Measurements from ENCODE around the gene SERGEF. TPM values are rescaled to one million over a fixed set of nuclear protein-coding genes. Genes with fewer than 3 reads are reported as not detected.

SERGEF gene
- total RNA-seq, 1 experiment from 2014 or later: 31.4 TPM

DNA sequence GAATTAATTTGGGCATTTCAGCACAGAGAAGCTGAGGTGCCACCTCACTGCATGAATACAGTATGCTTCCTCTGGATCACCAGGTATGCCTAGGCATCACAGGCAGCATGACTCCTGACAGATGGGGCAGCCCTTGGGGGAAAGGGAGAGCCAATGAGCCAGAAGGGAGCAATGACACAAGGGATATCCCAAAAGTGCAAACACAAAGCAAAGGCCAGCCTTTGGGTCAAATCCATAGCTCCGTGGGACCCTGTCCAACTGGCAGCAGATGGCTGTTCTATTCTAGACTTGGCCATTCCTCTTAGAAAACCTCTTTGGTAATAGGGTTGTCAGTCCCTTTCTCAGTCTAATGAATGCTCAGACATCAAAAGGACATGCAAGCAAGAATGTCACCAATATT lies 73.3 kb downstream of the SERGEF start:
- Histone ChIP-seq H2BK15ac (ENCODE audit: low read depth, low read length) (no peak overlapping the region), H3T11ph (ENCODE audit: low read length) (no peak overlapping the region), H3K14ac (ENCODE audit: insufficient read depth, low read length) (no peak overlapping the region), H3K27me3 (ENCODE audit: insufficient read depth, low read length) (no peaks in the 10 kb centered on the region), H3K4me1 (ENCODE audit: insufficient read depth, low read length) (no peaks in the 10 kb centered on the region), H2BK12ac (ENCODE audit: insufficient read length, low read depth, low read length) (no peak overlapping the region), H3K4me2 (ENCODE audit: insufficient read depth, insufficient read length, low read length) (no peak overlapping the region), H2BK120ac (ENCODE audit: low read depth, low read length, poor library complexity, severe bottlenecking) (no peak overlapping the region), H3K23ac (ENCODE audit: insufficient read length, low read depth, low read length) (no peak overlapping the region), H3K79me2 (ENCODE audit: insufficient read depth, low read length) (no peaks in the 10 kb centered on the region), H3K79me1 (ENCODE audit: insufficient read depth, low read depth, low read length, poor library complexity, severe bottlenecking) (no peaks in the 10 kb centered on the region), H2BK5ac (ENCODE audit: insufficient read length, low read length) (no peak overlapping the region), H2BK20ac (ENCODE audit: low read depth, low read length, poor library complexity, severe bottlenecking) (no peak overlapping the region), H3K4ac (ENCODE audit: low read depth, low read length) (no peak overlapping the region), H3K56ac (ENCODE audit: insufficient read length, low read depth, low read length) (no peak overlapping the region), H3K9me3 (ENCODE audit: control insufficient read depth, low read depth, low read length) (no peaks in the 10 kb centered on the region), H3K9ac (ENCODE audit: extremely low read depth, insufficient read length, low read length) (no peak overlapping the region), H2AFZ (ENCODE audit: low read length) (no peak overlapping the region), H4K8ac (replicated peaks; ENCODE audit: insufficient read length, low read depth, low read length) (no peak overlapping the region), H3K27ac (ENCODE audit: insufficient read length, low read depth, low read length) (no peak overlapping the region), H3K23me2 (ENCODE audit: insufficient read length, low read depth, low read length, poor library complexity, severe bottlenecking) (no peaks in the 10 kb centered on the region), H3K18ac (ENCODE audit: insufficient read length, low read depth, low read length) (no peak overlapping the region), H4K20me1 (ENCODE audit: control insufficient read depth, insufficient read depth, insufficient read length) (no peaks in the 10 kb centered on the region), H4K91ac (ENCODE audit: insufficient read length, low read depth, low read length) (no peak overlapping the region), H2AK5ac (ENCODE audit: insufficient read length, low read length) (no peak overlapping the region), H4K5ac (ENCODE audit: insufficient read length, low read depth, low read length) (no peak overlapping the region)
- no CpG with 5 or more reads among the region's 1 CpG for WGBS (ENCODE audit: extremely low coverage, insufficient read length, low lambda C conversion rate)
- Mint-ChIP-seq H3K27ac (peak overlapping the region in 1 of 3 experiments; percentile 49; a peak in 2 of 7 replicates), H3K27me3 (ENCODE audit: low read depth) (no peaks in the 10 kb centered on the region), H3K4me1 (no peaks in the 10 kb centered on the region), H3K4me3 (no peak overlapping the region), H3K9me3 (peaks cover 0 to 7% of the 10 kb centered on the region in 2 experiments; a peak in 4 of 5 replicates), H3K36me3 (ENCODE audit: insufficient read depth in 1 of 3, low read depth in 3 of 3) (peaks cover 8 to 14% (median 12%) of the 10 kb centered on the region in 3 experiments; a peak in 6 of 7 replicates)
- DNase-seq: no peak
- no peak for TF ChIP-seq CTCF (conservative IDR thresholded peaks at IDR 0.05)
